GM04504 (cell line): ENCODE results near the gene RBP3.

Experiments
- DNase-seq: peaks from one replicate; pipeline ENCODE4 v3.0.0-alpha.2; 2012; ENCODE audit warnings: low read depth

RBP3 gene

GRCh38 chr10:47348138-47348651, at the start of gene RBP3:
Gene RBP3, plus strand, starts transcription at chr10:47348363. Its CDS starts 122 bp downstream, at chr10:47348485.
- DNase-seq = no peak

GRCh38 chr10:47298715-47299114, 49.4 kb upstream of the RBP3 start:
- DNase-seq = no peak

GRCh38 chr10:47299611-47300428, 48.3 kb upstream of the RBP3 start, which contains the start of gene GDF10:
Gene GDF10, plus strand, starts transcription at chr10:47300197. Its CDS starts 455 bp downstream, at chr10:47300652.
- DNase-seq = no peak

GRCh38 chr10:47300429-47300931, 47.7 kb upstream of the RBP3 start:
- DNase-seq = no peak

GRCh38 chr10:47301833-47302232, 46.3 kb upstream of the RBP3 start:
- DNase-seq = no peak

- no peak for DNase-seq
Measured at GRCh38 chr10:47303105-47303504, 45.1 kb upstream of the RBP3 start.

GRCh38 chr10:47303866-47304265, 44.3 kb upstream of the RBP3 start:
- DNase-seq = no peak

GRCh38 chr10:47305566-47305965, 42.6 kb upstream of the RBP3 start:
- DNase-seq = no peak

GRCh38 chr10:47306387-47307210, 41.6 kb upstream of the RBP3 start:
- DNase-seq = no peak

- no peak for DNase-seq
Measured at GRCh38 chr10:47307381-47307780, 40.8 kb upstream of the RBP3 start.

- no peak for DNase-seq
Measured at GRCh38 chr10:47308775-47309174, 39.4 kb upstream of the RBP3 start.

GRCh38 chr10:47309408-47310089, 38.6 kb upstream of the RBP3 start:
- DNase-seq = no peak

GRCh38 chr10:47310090-47310505, 38.1 kb upstream of the RBP3 start:
- no peak for DNase-seq

GRCh38 chr10:47311193-47311931, 36.8 kb upstream of the RBP3 start:
- DNase-seq = no peak

GRCh38 chr10:47311932-47312662, 36.1 kb upstream of the RBP3 start:
- peak; percentile 40 for DNase-seq

- DNase-seq = no peak
Measured at GRCh38 chr10:47312663-47312995, 35.5 kb upstream of the RBP3 start.

GRCh38 chr10:47314416-47314970, 33.7 kb upstream of the RBP3 start:
- DNase-seq = no peak

- no peak for DNase-seq
Measured at GRCh38 chr10:47315421-47315820, 32.7 kb upstream of the RBP3 start.

GRCh38 chr10:47316131-47316530, 32.0 kb upstream of the RBP3 start:
- no peak for DNase-seq

GRCh38 chr10:47317251-47317650, 30.9 kb upstream of the RBP3 start:
- DNase-seq = no peak
